SK-N-SH treated with all-trans-retinoic acid at 6 μM for 48 hours (cell line): Measurements from ENCODE around the gene NIPBL.

Source experiments
- ATAC-seq: fragments of 200-7000 bp; cut with Tn5 transposase; 3 replicates; pipeline ENCODE4 v1.9.1; 2020; ENCODE audit warnings: mild to moderate bottlenecking, moderate library complexity
- ARNTL ChIP-seq: fragments of 450-650 bp; formaldehyde crosslinking; IDR thresholded peaks from 2 replicates; pipeline ENCODE4 v1.5.0; 2020; ENCODE audit warnings: low read depth, mild to moderate bottlenecking, moderate library complexity, borderline replicate concordance
- BACH2 ChIP-seq: fragments of 250-450 bp; sonication (Bioruptor Pico); IDR thresholded peaks from 2 replicates; pipeline ENCODE4 v1.9.0; 2021; ENCODE audit warnings: mild to moderate bottlenecking, borderline replicate concordance
- CSDC2 ChIP-seq: fragments of 250-450 bp; sonication (Bioruptor Pico); IDR thresholded peaks from 2 replicates; pipeline ENCODE4 v1.5.0; 2020; ENCODE audit warnings: mild to moderate bottlenecking, moderate library complexity
- ESRRG ChIP-seq: fragments of 250-450 bp; sonication (Bioruptor Pico); IDR thresholded peaks from 2 replicates; pipeline ENCODE4 v1.6.1; 2021; ENCODE audit warnings: mild to moderate bottlenecking
- GLIS3 ChIP-seq: fragments of 250-450 bp; sonication (Bioruptor Pico); IDR thresholded peaks from 2 replicates; pipeline ENCODE4 v1.5.0; 2020; ENCODE audit warnings: mild to moderate bottlenecking, moderate library complexity
- ISL1 ChIP-seq: fragments of 250-450 bp; sonication (Bioruptor Pico); IDR thresholded peaks from 2 replicates; pipeline ENCODE4 v2.1.2; 2022; ENCODE audit warnings: mild to moderate bottlenecking, moderate library complexity
- OSR1 ChIP-seq: fragments of 250-450 bp; sonication (Bioruptor Pico); IDR thresholded peaks from 2 replicates; pipeline ENCODE4 v1.8.0; 2022; ENCODE audit warnings: moderate library complexity, mild to moderate bottlenecking, inconsistent platforms
- PPARA ChIP-seq: fragments of 250-450 bp; sonication (Bioruptor Pico); IDR thresholded peaks from 2 replicates; pipeline ENCODE4 v1.5.0; 2020; ENCODE audit warnings: mild to moderate bottlenecking, borderline replicate concordance
- RARB ChIP-seq: fragments of 250-450 bp; sonication (Bioruptor Pico); IDR thresholded peaks from 2 replicates; pipeline ENCODE4 v1.8.0; 2021; ENCODE audit warnings: mild to moderate bottlenecking, moderate library complexity
- SNAI2 ChIP-seq: fragments of 250-450 bp; sonication (Bioruptor Pico); IDR thresholded peaks from 2 replicates; pipeline ENCODE4 v1.5.0; 2020; ENCODE audit warnings: mild to moderate bottlenecking, moderate library complexity
- TCF4 ChIP-seq: fragments of 250-450 bp; sonication (Bioruptor Pico); IDR thresholded peaks from 2 replicates; pipeline ENCODE4 v1.8.0; 2021; ENCODE audit warnings: mild to moderate bottlenecking, moderate library complexity, borderline replicate concordance
- TOX ChIP-seq: fragments of 250-450 bp; sonication (Bioruptor Pico); IDR thresholded peaks from 2 replicates; pipeline ENCODE4 v1.8.0; 2021; ENCODE audit warnings: mild to moderate bottlenecking, moderate library complexity, borderline replicate concordance
- ZC3H10 ChIP-seq: fragments of 250-450 bp; sonication (Bioruptor Pico); IDR thresholded peaks from 2 replicates; pipeline ENCODE4 v1.5.1; 2021; ENCODE audit warnings: mild to moderate bottlenecking, moderate library complexity
- ZFP3 ChIP-seq: fragments of 250-450 bp; sonication (Bioruptor Pico); IDR thresholded peaks from 2 replicates; pipeline ENCODE4 v1.5.0; 2020; ENCODE audit warnings: mild to moderate bottlenecking, moderate library complexity
- ZFP30 ChIP-seq: fragments of 450-650 bp; formaldehyde crosslinking; IDR thresholded peaks from 2 replicates; pipeline ENCODE4 v1.5.0; 2022; ENCODE audit warnings: mild to moderate bottlenecking, moderate library complexity
- ZNF565 ChIP-seq: fragments of 450-650 bp; formaldehyde crosslinking; conservative IDR thresholded peaks from 2 replicates; pipeline ENCODE4 v1.5.0; 2020; ENCODE audit warnings: low read depth, mild to moderate bottlenecking, moderate library complexity
- ZNF70 ChIP-seq: fragments of 450-650 bp; formaldehyde crosslinking; IDR thresholded peaks from 2 replicates; pipeline ENCODE4 v1.5.0; 2020; ENCODE audit warnings: mild to moderate bottlenecking, moderate library complexity
- ZNF8 ChIP-seq: fragments of 450-650 bp; formaldehyde crosslinking; IDR thresholded peaks from 2 replicates; pipeline ENCODE4 v1.5.0; 2020; ENCODE audit warnings: mild to moderate bottlenecking, moderate library complexity
- TF ChIP-seq, protein P1 (sequence below): fragments of 250-450 bp; sonication (Bioruptor Pico); IDR thresholded peaks from 2 replicates; pipeline ENCODE4 v1.8.0; 2020; ENCODE audit warnings: mild to moderate bottlenecking, moderate library complexity, borderline replicate concordance
- TF ChIP-seq, protein P2 (sequence below): fragments of 250-450 bp; sonication (Bioruptor Pico); IDR thresholded peaks from 2 replicates; pipeline ENCODE4 v1.5.1; 2020; ENCODE audit warnings: low read depth, mild to moderate bottlenecking, moderate library complexity
- TF ChIP-seq, protein P3 (sequence below): fragments of 250-450 bp; sonication (Bioruptor Pico); IDR thresholded peaks from 2 replicates; pipeline ENCODE4 v1.5.1; 2021; ENCODE audit warnings: mild to moderate bottlenecking, moderate library complexity
- TF ChIP-seq, protein P4 (sequence below): fragments of 250-450 bp; sonication (Bioruptor Pico); IDR thresholded peaks from 2 replicates; pipeline ENCODE4 v1.8.0; 2021; ENCODE audit warnings: low read depth, mild to moderate bottlenecking, moderate library complexity, borderline replicate concordance

NIPBL gene

DNA sequence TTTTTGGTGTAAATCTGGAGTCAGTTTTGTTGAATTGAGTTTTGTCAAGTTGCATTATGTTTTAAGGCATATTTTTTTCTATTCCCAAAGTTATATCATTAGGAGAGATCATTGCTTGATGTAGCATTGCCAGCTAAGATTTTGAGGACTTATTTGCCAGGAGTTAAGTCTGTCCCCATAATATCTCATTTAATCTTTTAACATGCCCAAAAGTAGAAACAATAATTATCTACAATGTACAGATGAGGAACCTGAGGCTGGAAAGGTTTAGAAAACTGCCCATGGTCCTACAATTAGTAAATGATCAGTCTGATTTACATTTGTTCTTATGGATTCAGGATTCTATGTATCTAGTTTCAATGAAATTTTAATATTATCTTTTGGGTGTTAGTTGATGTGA, 4.7 kb downstream of the NIPBL start (continued):
- TF ChIP-seq, protein P1, sequence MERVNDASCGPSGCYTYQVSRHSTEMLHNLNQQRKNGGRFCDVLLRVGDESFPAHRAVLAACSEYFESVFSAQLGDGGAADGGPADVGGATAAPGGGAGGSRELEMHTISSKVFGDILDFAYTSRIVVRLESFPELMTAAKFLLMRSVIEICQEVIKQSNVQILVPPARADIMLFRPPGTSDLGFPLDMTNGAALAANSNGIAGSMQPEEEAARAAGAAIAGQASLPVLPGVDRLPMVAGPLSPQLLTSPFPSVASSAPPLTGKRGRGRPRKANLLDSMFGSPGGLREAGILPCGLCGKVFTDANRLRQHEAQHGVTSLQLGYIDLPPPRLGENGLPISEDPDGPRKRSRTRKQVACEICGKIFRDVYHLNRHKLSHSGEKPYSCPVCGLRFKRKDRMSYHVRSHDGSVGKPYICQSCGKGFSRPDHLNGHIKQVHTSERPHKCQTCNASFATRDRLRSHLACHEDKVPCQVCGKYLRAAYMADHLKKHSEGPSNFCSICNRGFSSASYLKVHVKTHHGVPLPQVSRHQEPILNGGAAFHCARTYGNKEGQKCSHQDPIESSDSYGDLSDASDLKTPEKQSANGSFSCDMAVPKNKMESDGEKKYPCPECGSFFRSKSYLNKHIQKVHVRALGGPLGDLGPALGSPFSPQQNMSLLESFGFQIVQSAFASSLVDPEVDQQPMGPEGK (CRISPR knock-in tag), result no peak

DNA sequence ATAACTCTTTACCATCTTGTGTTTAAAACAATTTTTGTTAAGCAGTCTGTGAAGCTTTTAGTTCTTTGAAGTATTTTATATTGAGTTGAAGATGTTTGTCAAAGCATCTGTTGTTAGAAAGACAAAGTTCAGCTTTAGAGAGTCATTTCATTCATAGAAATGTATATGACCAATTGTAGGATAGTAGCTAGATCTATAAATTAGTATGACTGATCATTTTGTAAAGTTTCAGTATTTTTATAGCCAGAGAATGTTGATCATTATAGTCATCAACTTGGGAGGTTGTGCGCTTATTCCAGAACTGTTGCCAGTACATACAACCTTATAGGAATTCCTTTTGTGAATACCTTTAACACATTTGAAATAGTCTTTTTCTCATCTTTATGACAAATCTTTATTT, 5.2 kb downstream of the NIPBL start:
- ATAC-seq, result no peak
- TF ChIP-seq ESRRG (CRISPR knock-in tag), result no peak
- TF ChIP-seq BACH2 (CRISPR knock-in tag), result no peak
- TF ChIP-seq, protein P2, sequence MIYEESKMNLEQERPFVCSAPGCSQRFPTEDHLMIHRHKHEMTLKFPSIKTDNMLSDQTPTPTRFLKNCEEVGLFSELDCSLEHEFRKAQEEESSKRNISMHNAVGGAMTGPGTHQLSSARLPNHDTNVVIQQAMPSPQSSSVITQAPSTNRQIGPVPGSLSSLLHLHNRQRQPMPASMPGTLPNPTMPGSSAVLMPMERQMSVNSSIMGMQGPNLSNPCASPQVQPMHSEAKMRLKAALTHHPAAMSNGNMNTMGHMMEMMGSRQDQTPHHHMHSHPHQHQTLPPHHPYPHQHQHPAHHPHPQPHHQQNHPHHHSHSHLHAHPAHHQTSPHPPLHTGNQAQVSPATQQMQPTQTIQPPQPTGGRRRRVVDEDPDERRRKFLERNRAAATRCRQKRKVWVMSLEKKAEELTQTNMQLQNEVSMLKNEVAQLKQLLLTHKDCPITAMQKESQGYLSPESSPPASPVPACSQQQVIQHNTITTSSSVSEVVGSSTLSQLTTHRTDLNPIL, result no peak
- no peak for TF ChIP-seq ZFP3
- no peak for TF ChIP-seq ZFP30 (CRISPR knock-in tag)
- TF ChIP-seq ZC3H10 (CRISPR knock-in tag), result no peak
- TF ChIP-seq CSDC2, result no peak
- TF ChIP-seq PPARA (CRISPR knock-in tag), result no peak
- no peak for TF ChIP-seq ZNF70 (CRISPR knock-in tag)
- TF ChIP-seq OSR1 (CRISPR knock-in tag), result no peak
- TF ChIP-seq ZNF565 (CRISPR knock-in tag), result no peak

DNA sequence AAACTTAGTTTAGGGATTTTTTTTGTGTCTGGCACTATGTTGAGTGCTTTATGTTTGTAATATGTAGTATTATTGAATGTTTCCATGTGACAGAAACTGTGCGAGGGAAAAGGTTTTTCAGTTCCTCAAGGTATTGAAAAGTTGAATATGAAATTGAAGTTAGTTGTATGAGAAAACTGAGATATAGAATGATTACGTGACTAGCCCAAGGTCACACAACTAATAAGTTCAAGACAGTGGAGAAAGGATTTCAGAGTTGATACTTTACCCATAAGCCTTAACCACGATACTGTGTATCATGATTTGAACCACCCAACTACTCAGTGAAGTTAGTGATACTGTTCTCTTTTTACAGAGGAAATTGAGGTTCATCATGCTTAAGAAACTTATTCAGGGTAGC, 5.7 kb downstream of the NIPBL start:
- TF ChIP-seq ZNF8 (CRISPR knock-in tag) (no peak), TCF4 (CRISPR knock-in tag) (no peak), RARB (CRISPR knock-in tag) (no peak), BACH2 (CRISPR knock-in tag) (no peak), ISL1 (CRISPR knock-in tag) (no peak), ESRRG (CRISPR knock-in tag) (no peak), ZNF565 (CRISPR knock-in tag) (no peak), GLIS3 (CRISPR knock-in tag) (no peak), ZFP30 (CRISPR knock-in tag) (no peak), ZFP3 (no peak), ZNF70 (CRISPR knock-in tag) (no peak), OSR1 (CRISPR knock-in tag) (no peak), TOX (CRISPR knock-in tag) (no peak)
- TF ChIP-seq, protein P1 (CRISPR knock-in tag), result no peak
- TF ChIP-seq, all 23 proteins: peak for 0
- ATAC-seq, result no peak

DNA sequence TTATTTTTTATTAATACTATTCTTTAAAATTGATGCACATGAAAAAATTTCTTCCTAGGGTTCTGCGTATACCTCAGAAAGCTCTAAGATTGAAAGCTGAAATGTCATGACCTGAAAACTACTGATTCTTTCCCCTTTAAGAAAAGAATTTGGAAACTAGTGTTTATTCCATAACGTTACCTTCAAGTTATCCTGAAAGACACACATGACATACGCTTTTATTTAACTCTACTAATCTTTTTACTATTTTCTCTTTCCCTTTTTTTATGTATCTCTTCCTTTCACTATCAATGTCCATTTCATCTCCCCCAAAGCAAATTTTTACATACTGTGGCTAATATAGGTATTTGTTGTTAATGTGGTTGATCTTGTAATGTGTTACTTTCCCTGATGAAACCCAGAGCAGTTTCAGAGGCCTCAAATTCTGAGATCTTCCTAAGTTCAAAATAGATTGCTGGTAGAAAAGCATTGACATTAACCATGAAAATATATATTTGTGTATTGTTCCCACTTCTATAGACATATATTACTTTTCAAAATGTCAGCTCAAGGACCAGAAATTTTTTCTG, 7.4 kb downstream of the NIPBL start:
- no peak for ATAC-seq
- TF ChIP-seq ZNF70 (CRISPR knock-in tag), result no peak
- TF ChIP-seq, protein P1 (CRISPR knock-in tag), result no peak
- no peak for TF ChIP-seq GLIS3 (CRISPR knock-in tag)
- TF ChIP-seq ZC3H10 (CRISPR knock-in tag), result no peak
- no peak for TF ChIP-seq ZFP30 (CRISPR knock-in tag)
- TF ChIP-seq ZFP3, result no peak
- no peak for TF ChIP-seq SNAI2 (CRISPR knock-in tag)
- TF ChIP-seq ZNF8 (CRISPR knock-in tag), result no peak
- TF ChIP-seq ARNTL (CRISPR knock-in tag), result no peak
- no peak for TF ChIP-seq RARB (CRISPR knock-in tag)
- TF ChIP-seq, protein P3, sequence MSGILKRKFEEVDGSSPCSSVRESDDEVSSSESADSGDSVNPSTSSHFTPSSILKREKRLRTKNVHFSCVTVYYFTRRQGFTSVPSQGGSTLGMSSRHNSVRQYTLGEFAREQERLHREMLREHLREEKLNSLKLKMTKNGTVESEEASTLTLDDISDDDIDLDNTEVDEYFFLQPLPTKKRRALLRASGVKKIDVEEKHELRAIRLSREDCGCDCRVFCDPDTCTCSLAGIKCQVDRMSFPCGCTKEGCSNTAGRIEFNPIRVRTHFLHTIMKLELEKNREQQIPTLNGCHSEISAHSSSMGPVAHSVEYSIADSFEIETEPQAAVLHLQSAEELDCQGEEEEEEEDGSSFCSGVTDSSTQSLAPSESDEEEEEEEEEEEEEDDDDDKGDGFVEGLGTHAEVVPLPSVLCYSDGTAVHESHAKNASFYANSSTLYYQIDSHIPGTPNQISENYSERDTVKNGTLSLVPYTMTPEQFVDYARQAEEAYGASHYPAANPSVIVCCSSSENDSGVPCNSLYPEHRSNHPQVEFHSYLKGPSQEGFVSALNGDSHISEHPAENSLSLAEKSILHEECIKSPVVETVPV (CRISPR knock-in tag), result no peak
- no peak for TF ChIP-seq ISL1 (CRISPR knock-in tag)
- no peak for TF ChIP-seq OSR1 (CRISPR knock-in tag)
- TF ChIP-seq, protein P2, result no peak
- no peak for TF ChIP-seq ZNF565 (CRISPR knock-in tag)
- TF ChIP-seq TCF4 (CRISPR knock-in tag), result no peak
- TF ChIP-seq, protein P4, sequence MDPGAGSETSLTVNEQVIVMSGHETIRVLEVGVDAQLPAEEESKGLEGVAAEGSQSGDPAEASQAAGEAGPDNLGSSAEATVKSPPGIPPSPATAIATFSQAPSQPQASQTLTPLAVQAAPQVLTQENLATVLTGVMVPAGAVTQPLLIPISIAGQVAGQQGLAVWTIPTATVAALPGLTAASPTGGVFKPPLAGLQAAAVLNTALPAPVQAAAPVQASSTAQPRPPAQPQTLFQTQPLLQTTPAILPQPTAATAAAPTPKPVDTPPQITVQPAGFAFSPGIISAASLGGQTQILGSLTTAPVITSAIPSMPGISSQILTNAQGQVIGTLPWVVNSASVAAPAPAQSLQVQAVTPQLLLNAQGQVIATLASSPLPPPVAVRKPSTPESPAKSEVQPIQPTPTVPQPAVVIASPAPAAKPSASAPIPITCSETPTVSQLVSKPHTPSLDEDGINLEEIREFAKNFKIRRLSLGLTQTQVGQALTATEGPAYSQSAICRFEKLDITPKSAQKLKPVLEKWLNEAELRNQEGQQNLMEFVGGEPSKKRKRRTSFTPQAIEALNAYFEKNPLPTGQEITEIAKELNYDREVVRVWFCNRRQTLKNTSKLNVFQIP (CRISPR knock-in tag), result no peak
